ENCODE results near the gene TNFSF12. TPM values are rescaled to one million over a fixed set of nuclear protein-coding genes. Genes with fewer than 3 reads are reported as not detected.
"Not testable (repeated sequence)": the region's sequence is repeated elsewhere in the genome, so short reads cannot be mapped to it uniquely, and the experiment has no call there.

Gene TNFSF12
- total and polyA plus RNA-seq, 9 of the 15 experiments (the other 6 are each of a cell fraction or from before 2014, with no cell fraction given), result 0.03 to 0.95 (median 0.19) TPM; not detected in 3

DNA sequence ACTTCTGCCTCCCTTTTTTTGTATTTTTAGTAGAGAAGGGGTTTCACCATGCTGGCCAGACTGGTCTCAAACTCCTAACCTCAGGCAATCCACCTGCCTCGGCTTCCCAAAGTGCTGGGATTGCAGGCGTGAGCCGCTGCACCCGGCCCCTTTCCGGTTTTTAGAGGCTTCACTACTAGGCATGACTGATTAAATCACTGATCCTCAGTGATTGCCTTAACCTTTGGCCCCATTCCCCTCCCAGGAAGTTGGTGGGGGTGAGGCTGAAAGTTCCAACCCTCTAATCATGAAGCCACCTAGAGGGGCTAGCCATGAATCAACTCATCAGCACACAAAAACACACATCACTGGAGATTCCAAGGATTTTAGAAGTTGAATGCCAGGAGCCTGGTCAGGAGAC lies 48.7 kb downstream of the TNFSF12 start:
- H3K9me1 ChIP-seq (ENCODE audit: control insufficient read depth, insufficient read depth, low read length); in situ Hi-C loops (cut with MboI); H2AFZ ChIP-seq (ENCODE audit: low read depth, low read length); H3K9ac ChIP-seq (ENCODE audit: insufficient read depth in 1 of 2, low read depth in 2 of 2, low read length in 2 of 2); DNase-seq (ENCODE audit: extremely low read depth in 1 of 4, low spot score in 3 of 4); BruUV-seq (replicated peaks); H3K27ac ChIP-seq (ENCODE audit: extremely low read depth, low read depth, low read length); FAIRE-seq; H3K4me2 ChIP-seq (ENCODE audit: insufficient read depth, low read length); CTCF ChIA-PET (ENCODE audit: low intra/inter-chr PET ratio); ATAC-seq; H3K27me3 ChIP-seq (ENCODE audit: control insufficient read depth in 2 of 2, insufficient read depth in 2 of 2, low read length in 2 of 2); H3K4me1 ChIP-seq (replicated peaks in 1 of 2; ENCODE audit: control insufficient read depth in 2 of 2, insufficient read depth in 2 of 2, low read length in 2 of 2); intact Hi-C loops (cut with micrococcal nuclease); H3K79me2 ChIP-seq (ENCODE audit: control insufficient read depth, insufficient read depth, low read length); H4K20me1 ChIP-seq (replicated peaks; ENCODE audit: control insufficient read depth, insufficient read depth, low read length); POLR2A ChIA-PET; H3K4me3 ChIP-seq; H3K9me3 ChIP-seq (replicated peaks; ENCODE audit: control insufficient read depth, insufficient read depth, low read depth, low read length): not testable (repeated sequence)
- peaks cover 79% of the 10 kb centered on the region; the same call in 2 of the 3 replicates for H3K36me3 ChIP-seq (ENCODE audit: control insufficient read depth, insufficient read depth, low read length)
- 75% methylated on average over 5 of the region's 5 CpGs for WGBS (ENCODE audit: insufficient coverage, low coverage, missing lambda C conversion rate)

GRCh38 chr17:7606280-7606679 lies 57.4 kb downstream of the TNFSF12 start:
- no TSS peak for BruUV-seq (replicated peaks)
- peaks cover 21% of the 10 kb centered on the region for H3K79me2 ChIP-seq (ENCODE audit: control insufficient read depth, insufficient read depth, low read length)
- ChIA-PET POLR2A (interaction anchor here (1.2 kb wide), 1 partner anchor 14 kb away, joined by 4 read pairs; no protein-coding TSS in a partner anchor), CTCF (ENCODE audit: low intra/inter-chr PET ratio) (no interaction called here)
- peaks cover 6% of the 10 kb centered on the region for H3K9me1 ChIP-seq (ENCODE audit: control insufficient read depth, insufficient read depth, low read length)
- H3K4me1 ChIP-seq (replicated peaks in 1 of 2; ENCODE audit: control insufficient read depth in 2 of 2, insufficient read depth in 2 of 2, low read length in 2 of 2), result no peaks in the 10 kb centered on the region; a peak in 1 of 5 replicates
- H3K36me3 ChIP-seq (ENCODE audit: control insufficient read depth, insufficient read depth, low read length), result peaks cover 57% of the 10 kb centered on the region
- intact Hi-C loops (cut with micrococcal nuclease) (no loop called here), in situ Hi-C loops (cut with MboI) (no loop called here)
- no peaks in the 10 kb centered on the region for H3K27me3 ChIP-seq (ENCODE audit: control insufficient read depth in 2 of 2, insufficient read depth in 2 of 2, low read length in 2 of 2)
- H2AFZ ChIP-seq (ENCODE audit: low read depth, low read length), result no peak overlapping the region
- no peak for ATAC-seq
- WGBS (ENCODE audit: insufficient coverage, low coverage, missing lambda C conversion rate), result 98% methylated on average over 4 of the region's 4 CpGs
- DNase-seq (ENCODE audit: extremely low read depth in 1 of 4, low spot score in 3 of 4), result no peak
- no peak for FAIRE-seq
- H3K27ac ChIP-seq (ENCODE audit: extremely low read depth, low read depth, low read length), result no peak overlapping the region
- no peak overlapping the region for H3K4me3 ChIP-seq
- H4K20me1 ChIP-seq (replicated peaks; ENCODE audit: control insufficient read depth, insufficient read depth, low read length), result no peaks in the 10 kb centered on the region
- H3K9me3 ChIP-seq (replicated peaks; ENCODE audit: control insufficient read depth, insufficient read depth, low read depth, low read length), result no peaks in the 10 kb centered on the region
- no peak overlapping the region for H3K9ac ChIP-seq (ENCODE audit: insufficient read depth in 1 of 2, low read depth in 2 of 2, low read length in 2 of 2)
- H3K4me2 ChIP-seq (ENCODE audit: insufficient read depth, low read length), result no peak overlapping the region
- TF ChIP-seq CBFA2T2 (conservative IDR thresholded peaks at IDR 0.05) (no peak), TAF9B (IDR thresholded peaks at IDR 0.05; ENCODE audit: partially characterized antibody) (no peak), MTA1 (IDR thresholded peaks at IDR 0.05; ENCODE audit: borderline replicate concordance) (no peak), AFF4 (CRISPR knock-in tag; IDR thresholded peaks at IDR 0.05) (no peak), GABPA (tag; conservative IDR thresholded peaks at IDR 0.05; ENCODE audit: low read depth) (no peak), MAFK (IDR thresholded peaks at IDR 0.05; ENCODE audit: low read length) (no peak), MYNN (IDR thresholded peaks at IDR 0.05) (no peak), MYNN (CRISPR knock-in tag; IDR thresholded peaks at IDR 0.05) (no peak), CREB1 (IDR thresholded peaks at IDR 0.05) (no peak), CREB1 (CRISPR knock-in tag; IDR thresholded peaks at IDR 0.05) (no peak), ZSCAN29 (IDR thresholded peaks at IDR 0.05) (no peak), BRF1 (IDR thresholded peaks at IDR 0.05; ENCODE audit: borderline replicate concordance, extremely low read depth, insufficient read length) (no peak), MCM7 (IDR thresholded peaks at IDR 0.05) (no peak)
- TF ChIP-seq, protein P1, sequence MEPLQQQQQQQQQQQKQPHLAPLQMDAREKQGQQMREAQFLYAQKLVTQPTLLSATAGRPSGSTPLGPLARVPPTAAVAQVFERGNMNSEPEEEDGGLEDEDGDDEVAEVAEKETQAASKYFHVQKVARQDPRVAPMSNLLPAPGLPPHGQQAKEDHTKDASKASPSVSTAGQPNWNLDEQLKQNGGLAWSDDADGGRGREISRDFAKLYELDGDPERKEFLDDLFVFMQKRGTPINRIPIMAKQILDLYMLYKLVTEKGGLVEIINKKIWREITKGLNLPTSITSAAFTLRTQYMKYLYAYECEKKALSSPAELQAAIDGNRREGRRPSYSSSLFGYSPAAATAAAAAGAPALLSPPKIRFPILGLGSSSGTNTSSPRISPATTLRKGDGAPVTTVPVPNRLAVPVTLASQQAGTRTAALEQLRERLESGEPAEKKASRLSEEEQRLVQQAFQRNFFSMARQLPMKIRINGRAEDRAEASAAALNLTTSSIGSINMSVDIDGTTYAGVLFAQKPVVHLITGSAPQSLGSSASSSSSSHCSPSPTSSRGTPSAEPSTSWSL (CRISPR knock-in tag; IDR thresholded peaks at IDR 0.05; ENCODE audit: borderline replicate concordance), result no peak
